Upper lobe of left lung (tissue), 4 donors: ENCODE data around the gene AFAP1.

ENCODE experiments used
- CTCF ChIP-seq, 6 experiments: fragments of 450-650 bp in 4 of 6; fragments of 200-600 bp in 2 of 6; sonication (generic) in 2 of 6; IDR thresholded peaks; one replicate each; pipeline ENCODE4 v1.5.1; 2016 to 2019; ENCODE audit warnings: antibody characterized with exemption in 6 of 6
- POLR2A ChIP-seq, 4 donors: fragments of 450-650 bp; IDR thresholded peaks; one replicate each; pipeline ENCODE4 v1.5.1; 2016 to 2017; ENCODE audit warnings: antibody characterized with exemption in 4 of 4, mild to moderate bottlenecking in 2 of 4

GRCh38 chr4:7956270-7956808 lies 16.7 kb upstream of the AFAP1 start:
- TF ChIP-seq CTCF (IDR thresholded peaks at IDR 0.05) (no peak), POLR2A (IDR thresholded peaks at IDR 0.05) (no peak)
